Renal cortical epithelial cell (primary cell): Measurements from ENCODE around the gene VIPR2. TPM values are rescaled to one million over a fixed set of nuclear protein-coding genes. Genes with fewer than 3 reads are reported as not detected.
"Not testable (repeated sequence)": the region's sequence is repeated elsewhere in the genome, so short reads cannot be mapped to it uniquely, and the experiment has no call there.

ENCODE experiments used
- DNase-seq: peaks from one replicate; pipeline ENCODE4 v3.0.0-alpha.2; 2011; ENCODE audit warnings: low read depth
- total RNA-seq: library from RNA; depleted of rRNA; stranded (reverse); fragments of >200 nt; gene quantifications from 2 replicates; pipeline ENCODE4 v1.2.3, GENCODE V29; 2014

The VIPR2 gene
- total RNA-seq, 1 donor from 2014 or later = 0.10 TPM

- DNase-seq = no peak
Measured at GRCh38 chr7:159010937-159011721, 133.5 kb downstream of the VIPR2 start.

GRCh38 chr7:159010411-159010810, 134.3 kb downstream of the VIPR2 start:
- DNase-seq = no peak

- DNase-seq = no peak
Measured at GRCh38 chr7:159009951-159010350, 134.7 kb downstream of the VIPR2 start.

- DNase-seq = no peak
Measured at GRCh38 chr7:159008417-159008816, 136.2 kb downstream of the VIPR2 start.

- DNase-seq = no peak
Measured at GRCh38 chr7:159007996-159008389, 136.7 kb downstream of the VIPR2 start.

- DNase-seq = no peak
Measured at GRCh38 chr7:159007364-159007995, 137.2 kb downstream of the VIPR2 start.

GRCh38 chr7:159006610-159007130, 138.0 kb downstream of the VIPR2 start:
- no peak for DNase-seq

GRCh38 chr7:159006022-159006609, 138.6 kb downstream of the VIPR2 start:
- not testable (repeated sequence) for DNase-seq

- no peak for DNase-seq
Measured at GRCh38 chr7:159005618-159006017, 139.0 kb downstream of the VIPR2 start.

GRCh38 chr7:159004411-159004810, 140.3 kb downstream of the VIPR2 start:
- DNase-seq = no peak

- no peak for DNase-seq
Measured at GRCh38 chr7:159001811-159002210, 142.9 kb downstream of the VIPR2 start.

GRCh38 chr7:159000859-159001435, 143.7 kb downstream of the VIPR2 start:
- DNase-seq = no peak

GRCh38 chr7:159000070-159000469, 144.6 kb downstream of the VIPR2 start:
- DNase-seq = no peak

- DNase-seq = no peak
Measured at GRCh38 chr7:158999496-158999895, 145.2 kb downstream of the VIPR2 start.

- DNase-seq = not testable (repeated sequence)
Measured at GRCh38 chr7:158998261-158998660, 146.4 kb downstream of the VIPR2 start.

- no peak for DNase-seq
Measured at GRCh38 chr7:158997471-158997870, 147.2 kb downstream of the VIPR2 start.

- no peak for DNase-seq
Measured at GRCh38 chr7:158997110-158997453, 147.6 kb downstream of the VIPR2 start.

GRCh38 chr7:158996214-158997109, 148.2 kb downstream of the VIPR2 start:
- no peak for DNase-seq

- no peak for DNase-seq
Measured at GRCh38 chr7:158995514-158995913, 149.2 kb downstream of the VIPR2 start.

GRCh38 chr7:158994687-158995086, 150.0 kb downstream of the VIPR2 start:
- DNase-seq = no peak

- no peak for DNase-seq
Measured at GRCh38 chr7:158993591-158993990, 151.1 kb downstream of the VIPR2 start.
